OCI-M1 (cell line): Measurements from ENCODE around the gene GRK3.

Experiments
- DNase-seq: peaks from one replicate; lab custom pipeline; 2025; lab: John Stamatoyannopoulos, UW

Gene GRK3

GRCh38 chr22:25663654-25664053 is 99.2 kb downstream of the GRK3 start:
- no peak for DNase-seq

GRCh38 chr22:25666308-25666707 is 101.8 kb downstream of the GRK3 start:
- peak; percentile 93 for DNase-seq

- DNase-seq: no peak
Measured at GRCh38 chr22:25668437-25668836, 104.0 kb downstream of the GRK3 start.

GRCh38 chr22:25669253-25670069 is 105.0 kb downstream of the GRK3 start:
- peak; percentile 41 for DNase-seq

- no peak for DNase-seq
Measured at GRCh38 chr22:25670070-25670461, 105.6 kb downstream of the GRK3 start.

- peak; percentile 60 for DNase-seq
Measured at GRCh38 chr22:25672289-25673084, 108.0 kb downstream of the GRK3 start.

- DNase-seq: no peak
Measured at GRCh38 chr22:25673713-25674112, 109.2 kb downstream of the GRK3 start.

- no peak for DNase-seq
Measured at GRCh38 chr22:25677631-25678030, 113.2 kb downstream of the GRK3 start.

GRCh38 chr22:25680051-25680450 is 115.6 kb downstream of the GRK3 start:
- no peak for DNase-seq

- no peak for DNase-seq
Measured at GRCh38 chr22:25680956-25681355, 116.5 kb downstream of the GRK3 start.

GRCh38 chr22:25682109-25682508 is 117.6 kb downstream of the GRK3 start:
- DNase-seq: no peak

- no peak for DNase-seq
Measured at GRCh38 chr22:25688627-25689026, 124.2 kb downstream of the GRK3 start.

GRCh38 chr22:25689631-25690030 is 125.2 kb downstream of the GRK3 start:
- DNase-seq: no peak

GRCh38 chr22:25690798-25691197 is 126.3 kb downstream of the GRK3 start:
- no peak for DNase-seq

- DNase-seq: no peak
Measured at GRCh38 chr22:25692397-25693267, 128.2 kb downstream of the GRK3 start.

GRCh38 chr22:25693268-25693565 is 128.7 kb downstream of the GRK3 start:
- no peak for DNase-seq

- DNase-seq: no peak
Measured at GRCh38 chr22:25694196-25694907, 129.9 kb downstream of the GRK3 start.

GRCh38 chr22:25695146-25695545 is 130.7 kb downstream of the GRK3 start:
- DNase-seq: no peak

- DNase-seq: no peak
Measured at GRCh38 chr22:25696763-25697162, 132.3 kb downstream of the GRK3 start.

GRCh38 chr22:25697181-25697664 is 132.7 kb downstream of the GRK3 start:
- DNase-seq: no peak

- DNase-seq: no peak
Measured at GRCh38 chr22:25697978-25698377, 133.5 kb downstream of the GRK3 start.

- DNase-seq: no peak
Measured at GRCh38 chr22:25698461-25698860, 134.0 kb downstream of the GRK3 start.
